HG03066 (cell line): Measurements from ENCODE around the gene SAMD9.
A peak's percentile ranks its signal among the peaks of the same experiment; 100 is the strongest.
"Not testable (repeated sequence)": the region's sequence is repeated elsewhere in the genome, so short reads cannot be mapped to it uniquely, and the experiment has no call there.

ENCODE experiments used
- ATAC-seq: cut with Tn5 transposase; IDR thresholded peaks from one replicate; pipeline ENCODE4 v1.9.1; 2021; ENCODE audit warnings: low read depth; ENCODE audit not compliant: unreplicated experiment

Gene SAMD9

DNA sequence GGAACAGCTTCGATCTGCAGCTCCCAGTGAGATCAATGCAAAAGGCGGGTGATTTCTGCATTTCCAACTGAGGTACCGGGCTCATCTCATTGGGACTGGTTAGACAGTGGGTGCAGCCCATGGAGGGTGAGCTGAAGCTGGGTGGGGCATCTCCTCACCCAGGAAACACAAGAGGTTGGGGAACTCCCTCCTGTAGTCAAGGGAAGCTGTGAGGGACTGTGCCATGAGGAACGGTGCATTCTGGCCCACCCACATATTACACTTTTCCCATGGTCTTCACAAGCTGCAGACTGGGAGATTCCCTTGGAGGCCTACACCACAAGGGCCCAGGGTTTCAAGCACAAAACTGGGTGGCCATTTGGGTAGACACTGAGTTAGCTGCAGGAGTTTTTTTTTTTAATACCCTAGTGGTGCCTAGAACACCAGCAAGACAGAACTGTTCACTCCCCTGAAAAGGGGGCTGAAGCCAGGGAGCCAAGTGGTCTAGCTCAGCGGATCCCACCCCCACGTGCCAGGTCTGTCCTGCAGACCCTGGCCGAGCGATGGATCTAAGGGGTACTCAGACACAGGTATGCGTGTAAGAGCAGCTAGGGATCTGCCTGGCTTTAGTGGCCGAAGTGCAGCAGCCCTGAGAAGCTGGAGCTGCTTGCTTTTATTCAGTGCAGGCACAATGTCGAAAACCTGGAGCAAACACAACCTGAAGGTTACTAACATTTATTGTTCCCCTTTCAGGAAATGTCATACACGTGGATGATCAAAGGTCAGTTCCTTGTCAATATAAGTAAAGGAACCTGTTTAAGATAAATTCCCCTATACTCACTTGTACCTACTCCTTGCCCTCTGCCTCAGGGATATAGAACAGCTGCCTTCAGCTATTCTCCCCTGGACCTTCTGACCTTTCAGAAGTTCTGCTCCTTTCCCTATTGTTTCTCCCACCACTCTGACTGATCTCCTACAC is 3.1 kb upstream of the SAMD9 start:
- ATAC-seq: no peak

DNA sequence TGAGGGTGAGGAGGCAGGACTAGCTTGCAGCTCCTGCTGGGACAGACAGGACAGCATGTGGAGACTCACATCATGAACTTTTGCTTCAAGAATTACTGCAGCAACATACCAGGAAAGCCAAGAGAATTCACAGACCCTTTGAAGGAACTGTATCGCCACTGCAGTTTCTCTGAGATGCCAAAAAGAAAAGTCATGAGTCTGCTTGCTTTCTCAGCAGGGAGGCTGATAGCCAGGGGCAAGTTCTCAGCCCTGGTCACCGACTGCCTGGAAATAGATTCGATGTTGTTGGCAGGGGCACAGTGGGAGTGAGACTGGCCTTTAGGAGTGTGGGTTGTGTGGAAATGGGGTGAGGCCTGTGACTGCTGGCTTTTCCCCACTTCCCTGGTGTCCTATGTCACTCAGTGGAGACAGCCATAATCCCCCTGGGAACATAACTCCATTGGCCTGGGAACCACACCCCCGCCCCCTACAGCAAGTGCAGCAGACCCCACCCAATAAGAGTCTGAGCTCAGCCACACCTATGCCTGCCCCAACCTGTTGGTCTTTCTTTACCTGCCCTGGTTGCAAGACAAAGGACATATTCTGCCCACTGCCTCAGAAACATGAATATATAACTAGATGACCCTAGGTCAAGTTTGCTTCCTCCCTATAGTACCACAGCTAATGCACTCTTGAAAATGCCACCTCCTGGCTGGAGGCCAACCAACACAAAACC is 1.6 kb upstream of the SAMD9 start:
- ATAC-seq: no peak

DNA sequence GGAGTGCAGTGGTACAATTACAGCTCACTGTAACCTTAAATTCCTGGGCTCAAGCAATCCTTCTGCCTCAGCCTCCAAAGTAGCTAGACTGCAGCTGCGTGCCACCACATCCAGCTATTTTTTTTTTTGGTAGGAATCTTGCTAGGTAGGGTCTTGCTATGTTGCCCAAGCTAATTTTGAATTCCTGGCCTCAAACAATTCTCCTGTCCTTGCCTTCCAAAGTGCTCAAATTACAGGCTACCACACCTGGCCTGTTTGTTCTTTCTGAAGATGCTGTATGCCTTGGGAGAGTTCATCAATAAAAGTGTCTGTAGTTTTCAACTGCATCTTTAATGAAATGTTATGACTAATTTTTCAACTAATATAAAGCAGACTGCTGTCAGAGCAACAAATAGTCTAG is 452 bp downstream of the SAMD9 start:
- no peak for ATAC-seq

DNA sequence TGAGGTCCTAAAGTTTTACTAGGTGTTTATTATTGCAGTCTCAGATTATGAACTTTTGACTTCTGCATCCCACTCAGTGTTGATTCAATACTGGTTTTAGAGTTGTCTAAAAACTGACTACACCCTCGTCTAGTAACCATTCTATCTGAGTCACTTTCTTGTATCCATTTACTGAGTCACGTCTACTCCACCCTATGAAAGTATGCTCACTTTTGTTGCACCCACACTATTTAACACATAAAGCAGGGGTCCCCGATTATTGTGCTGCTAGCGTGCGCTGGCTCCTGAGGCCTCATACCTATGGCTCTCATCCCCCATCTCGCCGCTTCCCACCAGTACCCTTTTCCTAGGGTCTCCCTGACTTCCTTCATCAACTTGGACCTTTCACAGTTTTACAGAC is 2.0 kb downstream of the SAMD9 start:
- no peak for ATAC-seq

DNA sequence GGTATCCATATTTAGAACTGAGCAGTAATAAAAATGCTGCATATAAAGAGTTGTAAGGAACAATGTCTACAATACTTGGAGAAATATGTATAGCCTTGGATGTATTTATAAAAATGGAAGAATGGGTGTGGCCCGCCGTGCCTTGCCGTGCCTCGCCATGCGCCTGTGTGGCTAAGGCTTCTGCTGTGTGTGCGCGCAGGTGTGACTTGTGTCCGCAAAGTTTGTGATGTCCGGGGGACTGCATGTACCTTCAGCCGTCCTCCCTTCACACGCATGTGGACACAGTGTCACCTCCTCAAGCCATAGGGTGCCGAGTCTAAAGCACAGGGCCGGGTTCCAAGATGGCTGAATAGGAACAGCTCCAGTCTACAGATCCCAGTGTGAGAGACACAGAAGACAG is 9.8 kb downstream of the SAMD9 start:
- no peak for ATAC-seq

DNA sequence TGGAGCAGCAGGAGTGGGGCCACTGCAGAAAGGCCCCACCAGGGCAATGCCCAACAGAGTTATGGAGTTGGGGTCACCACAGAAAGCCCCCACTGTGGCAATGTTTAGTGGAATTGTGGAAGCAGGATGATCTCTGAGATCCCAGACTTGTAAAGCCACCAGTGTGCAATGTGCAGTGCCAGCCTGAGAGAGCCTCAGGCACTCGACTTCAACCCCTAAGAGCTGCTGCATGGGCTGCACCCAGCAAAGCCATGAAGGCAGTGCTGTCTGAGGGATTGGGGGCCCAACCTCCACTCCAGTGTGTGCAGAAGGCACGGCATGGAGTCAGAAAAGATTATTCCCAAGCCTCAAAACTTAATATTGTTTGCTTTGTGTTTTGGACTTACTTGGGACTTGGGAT is 20.4 kb downstream of the SAMD9 start:
- ATAC-seq: no peak

DNA sequence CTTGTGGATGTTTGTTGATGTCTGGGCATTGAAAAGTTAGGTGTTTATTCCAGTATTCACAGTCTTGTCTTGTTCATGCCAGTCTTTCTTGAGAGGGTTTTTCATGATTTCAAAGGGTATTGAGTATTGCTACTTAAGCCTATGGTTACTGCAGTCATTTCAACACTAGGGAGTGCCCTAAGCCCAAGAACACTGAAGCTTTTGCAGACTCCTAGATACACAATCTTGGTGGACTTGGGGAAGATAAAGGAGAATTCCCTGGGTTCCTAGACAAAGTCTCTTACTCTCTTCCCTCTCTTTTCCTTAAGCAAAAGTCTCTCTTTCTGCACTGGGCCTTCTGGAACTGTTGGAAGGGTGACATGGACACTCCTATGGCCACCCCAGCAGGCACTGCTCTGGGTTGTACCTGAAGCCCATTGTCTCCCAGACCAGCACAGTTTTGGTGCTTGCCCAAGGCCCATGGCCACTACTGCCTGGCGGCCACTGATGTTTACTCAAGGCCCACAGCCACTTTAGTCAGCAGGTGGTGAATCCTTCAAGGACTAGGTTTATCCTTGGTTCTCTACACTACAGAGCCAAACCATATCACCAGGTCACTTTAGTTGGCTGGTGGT is 24.9 kb downstream of the SAMD9 start:
- peak; percentile 66 for ATAC-seq

DNA sequence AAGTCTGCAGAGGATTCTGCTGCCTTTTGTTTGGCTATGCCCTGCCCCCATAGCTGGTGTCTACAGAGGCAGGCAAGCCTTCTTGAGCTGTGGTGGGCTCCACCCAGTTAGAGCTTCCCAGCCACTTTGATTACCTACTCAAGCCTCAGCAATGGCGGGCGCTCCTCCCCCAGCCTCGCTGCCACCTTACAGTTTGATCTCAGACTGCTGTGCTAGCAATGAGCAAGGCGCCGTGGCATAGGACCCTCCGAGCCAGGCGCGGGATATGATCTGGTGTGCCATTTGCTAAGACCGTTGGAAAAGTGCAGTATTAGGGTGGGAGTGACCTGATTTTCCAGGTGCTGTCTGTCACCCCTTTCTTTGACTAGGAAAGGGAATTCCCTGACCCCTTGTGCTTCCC is 44.4 kb downstream of the SAMD9 start:
- not testable (repeated sequence) for ATAC-seq

DNA sequence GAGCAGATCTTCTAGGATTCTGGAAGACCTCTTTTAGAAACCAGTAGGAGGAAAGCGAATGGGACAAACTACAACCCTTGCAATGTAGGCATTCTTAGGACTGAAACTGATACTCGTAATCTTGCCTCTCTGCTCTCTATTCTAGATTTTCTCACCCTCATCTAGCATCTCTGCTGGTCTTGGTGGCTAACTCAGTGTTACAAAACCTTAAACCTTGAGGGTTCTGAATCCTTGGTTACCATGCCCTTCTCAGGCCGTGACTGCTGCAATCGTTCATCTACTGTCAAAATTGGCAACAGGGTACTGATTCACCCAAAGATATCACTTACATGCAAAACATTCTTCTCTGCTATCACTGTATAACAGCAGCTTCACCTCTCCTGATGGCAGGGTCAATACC is 55.2 kb downstream of the SAMD9 start:
- ATAC-seq: no peak

DNA sequence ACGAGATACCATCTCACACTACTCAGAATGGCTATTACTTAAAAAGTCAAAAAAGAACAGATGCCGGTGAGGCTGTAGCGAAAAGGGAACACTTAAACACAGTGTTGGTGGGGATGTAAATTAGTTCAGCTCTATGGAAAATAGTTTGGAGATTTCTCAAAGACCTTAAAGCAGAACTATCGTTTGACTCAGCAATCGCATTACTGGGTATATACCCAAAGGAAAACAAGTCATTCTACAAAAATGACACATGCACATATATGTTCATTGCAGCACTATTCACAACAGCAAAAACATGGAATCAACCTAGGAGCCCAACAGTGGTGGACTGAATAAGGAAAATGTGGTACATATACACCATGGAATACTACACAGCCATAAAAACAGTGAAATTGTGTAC is 56.9 kb downstream of the SAMD9 start:
- no peak for ATAC-seq

DNA sequence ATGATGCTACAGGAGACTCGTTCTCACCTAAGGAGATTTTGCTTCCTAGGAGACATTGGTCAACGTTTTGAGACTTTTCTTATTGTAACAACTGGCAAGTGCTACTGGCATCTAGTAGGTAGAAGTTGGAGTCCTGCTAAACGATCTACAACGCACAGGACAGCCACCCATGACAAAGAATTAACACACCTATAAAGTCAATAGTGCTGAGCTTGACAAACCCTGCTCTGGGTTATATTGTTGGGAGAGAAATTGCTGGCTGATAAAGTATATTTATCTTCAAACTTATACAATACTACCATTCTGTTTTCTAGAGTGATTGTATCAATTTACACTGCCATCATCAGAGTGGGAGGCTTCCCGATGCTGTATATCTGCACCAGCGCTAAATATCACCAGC is 57.8 kb downstream of the SAMD9 start:
- no peak for ATAC-seq

DNA sequence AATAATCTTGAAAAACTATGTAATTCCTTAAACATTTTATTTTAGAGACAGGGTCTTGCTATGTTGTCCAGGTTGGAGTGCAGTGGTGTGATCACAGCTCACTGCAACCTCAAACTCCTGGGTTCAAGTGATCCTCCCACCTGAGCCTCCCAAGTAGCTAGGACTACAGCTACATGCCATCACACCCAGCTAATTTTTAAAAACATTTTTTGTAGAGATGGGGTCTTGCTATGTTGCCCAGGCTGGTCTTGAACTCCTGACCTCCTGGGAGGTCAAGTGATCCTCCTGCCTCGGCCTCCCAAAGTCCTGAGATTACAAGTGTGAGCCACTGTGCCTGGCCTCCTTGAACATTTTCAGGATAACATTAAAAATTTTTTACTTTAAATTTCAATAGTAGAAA is 61.2 kb downstream of the SAMD9 start:
- ATAC-seq: not testable (repeated sequence)

DNA sequence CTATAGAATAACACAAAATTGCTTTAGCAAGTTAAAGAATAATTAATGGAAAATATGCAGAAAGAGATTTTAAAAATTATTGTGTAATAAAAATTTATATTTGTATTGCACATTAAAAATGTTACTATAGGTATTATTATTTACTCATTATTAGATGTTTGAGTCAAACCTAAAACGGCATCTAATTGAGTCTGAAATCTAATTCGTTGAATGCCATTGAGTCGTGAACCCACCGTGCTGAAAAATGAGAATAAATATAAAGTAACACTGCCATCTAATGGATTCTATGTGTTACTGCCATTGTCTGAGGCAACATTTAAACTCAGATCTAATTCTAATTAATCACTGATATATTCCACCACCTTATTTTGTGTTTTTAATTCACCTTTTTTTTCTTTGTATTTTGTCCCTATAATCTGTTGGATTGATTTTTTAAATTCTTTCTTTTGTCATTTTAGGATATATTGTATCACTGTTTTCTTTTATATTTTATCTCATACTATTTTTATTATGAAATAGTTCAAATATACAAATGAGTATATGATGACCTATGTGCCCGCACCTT is 62.2 kb downstream of the SAMD9 start:
- peak; percentile 74 for ATAC-seq

DNA sequence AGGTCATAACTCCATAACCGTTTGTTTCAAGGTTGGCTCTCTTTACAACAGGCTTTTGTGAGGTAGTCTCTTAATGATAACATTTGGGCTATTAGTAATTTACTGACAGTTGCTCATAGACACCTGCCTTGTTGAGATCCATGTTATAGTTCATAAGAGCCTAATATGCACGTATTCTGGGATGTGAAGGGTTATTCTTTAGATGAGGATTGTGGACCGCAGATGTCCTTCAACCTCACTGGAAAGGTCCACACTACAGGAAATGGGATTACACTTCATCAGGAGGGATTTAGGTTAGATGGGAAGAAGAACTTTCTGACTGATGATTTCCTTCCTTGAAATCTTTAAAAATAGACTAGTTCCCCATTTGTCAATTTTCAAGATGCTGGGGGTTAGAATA is 62.8 kb downstream of the SAMD9 start:
- no peak for ATAC-seq

DNA sequence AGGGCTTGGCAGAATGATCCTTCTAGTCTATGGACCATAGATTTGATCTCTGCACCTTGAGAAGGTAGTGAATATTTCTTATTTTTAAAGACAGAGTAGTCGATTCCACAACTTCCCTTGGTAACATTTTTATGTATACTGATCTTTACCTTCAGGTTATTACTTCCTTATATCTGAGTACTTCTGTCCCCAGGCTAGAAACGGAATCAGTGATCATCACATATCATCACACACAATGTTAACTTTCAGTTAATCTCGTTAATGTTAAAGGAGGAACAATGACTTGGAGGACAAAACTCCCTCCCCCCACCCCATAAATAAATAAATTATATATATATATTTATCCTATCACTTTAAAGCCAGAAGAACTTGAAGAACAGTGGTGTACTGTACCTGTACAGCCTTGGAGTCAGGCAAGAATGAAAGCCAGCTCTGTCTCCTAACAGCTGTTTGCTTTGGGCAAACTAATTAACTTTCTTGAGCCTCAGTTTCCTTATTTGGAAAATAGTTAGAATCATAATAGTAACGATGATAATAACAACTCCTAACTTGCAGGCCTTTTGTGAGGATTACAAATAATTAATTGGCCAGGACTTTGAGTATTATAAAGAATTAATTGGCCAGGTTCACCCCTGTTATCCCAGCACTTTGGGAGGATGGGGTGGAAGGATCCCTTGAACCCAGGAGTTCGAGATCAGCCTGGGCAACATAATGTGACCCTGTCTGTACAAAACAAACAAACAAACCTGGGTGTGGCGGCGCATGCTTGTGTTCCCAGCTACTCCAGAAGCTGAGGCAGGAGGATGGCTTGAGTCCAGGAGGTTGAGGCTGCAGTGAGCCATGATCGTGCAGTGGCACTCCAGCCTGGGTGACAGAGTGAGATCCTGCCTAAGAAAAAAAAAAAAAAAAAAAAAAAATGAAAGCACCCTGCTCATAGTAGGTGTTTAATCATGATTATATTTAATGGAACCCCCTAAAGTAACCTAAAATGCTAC is 63.5 kb downstream of the SAMD9 start:
- no peak for ATAC-seq

DNA sequence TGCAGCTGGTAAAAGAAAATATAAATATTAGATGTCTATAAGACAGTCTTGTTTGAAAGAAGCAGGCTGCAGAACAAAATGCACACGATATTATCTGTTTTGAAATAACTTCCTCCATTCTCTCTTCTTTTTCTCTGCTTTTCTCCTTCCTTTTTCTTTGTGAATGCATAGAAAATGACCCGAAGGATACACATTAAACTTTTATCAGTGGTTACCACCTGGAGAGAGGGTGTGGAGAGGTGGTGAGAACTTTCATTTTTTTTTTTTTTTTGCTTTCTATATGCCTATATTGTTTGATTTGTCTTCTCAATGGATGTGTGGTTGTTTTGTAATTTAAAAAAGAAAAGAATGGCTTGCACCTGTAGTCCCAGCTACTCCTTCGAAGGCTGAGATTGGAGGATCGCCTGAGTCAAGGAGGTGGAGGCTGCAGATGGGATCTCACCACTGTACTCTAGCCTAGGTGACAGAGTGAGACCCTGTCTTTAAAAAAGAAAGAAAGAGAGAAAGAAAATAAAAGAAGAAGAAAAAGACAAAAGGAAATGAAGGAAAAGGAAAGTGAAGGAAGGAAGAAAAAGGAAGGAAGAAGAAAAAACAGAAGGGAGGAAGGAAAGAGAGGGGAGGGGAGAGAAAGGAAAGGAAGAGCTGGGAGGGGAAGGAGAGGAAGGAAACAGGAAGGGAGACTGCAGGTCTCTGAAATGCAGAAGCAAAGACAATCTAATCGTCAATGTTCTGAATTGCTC is 64.4 kb downstream of the SAMD9 start:
- ATAC-seq: no peak

DNA sequence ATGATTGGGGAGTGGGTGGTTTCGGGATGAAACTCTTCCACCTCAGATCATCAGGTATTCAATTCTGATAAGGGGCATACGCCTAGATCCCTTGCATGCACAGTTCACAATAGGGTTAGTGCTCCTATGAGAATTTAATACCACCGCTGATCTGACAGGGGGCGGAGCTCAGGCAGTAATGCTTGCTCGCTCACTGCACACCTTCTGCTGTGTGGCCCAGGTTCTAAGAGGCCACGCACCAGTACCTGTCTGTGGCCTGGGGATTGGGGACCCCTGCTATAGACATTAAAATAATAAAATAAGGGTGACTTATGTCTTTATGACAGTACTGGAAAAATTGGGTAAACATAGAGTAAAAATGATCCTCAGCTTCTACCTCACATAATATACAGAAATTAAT is 66.1 kb downstream of the SAMD9 start:
- no peak for ATAC-seq
